Limb (tissue), 2 donors: ENCODE data around the gene NUP35.

Experiments
- DNase-seq, 2 donors: peaks; one replicate each; pipeline ENCODE4 v3.0.0-alpha.2; 2016; ENCODE audit errors: extremely low spot score in 2 of 2

NUP35 gene

GRCh38 chr2:183209395-183210028, 85.3 kb downstream of the NUP35 start:
- no peak for DNase-seq
